Tibial nerve (tissue), 4 donors: ENCODE measurements around the gene TBC1D22A.

ENCODE experiments used
- CTCF ChIP-seq, 5 experiments: fragments of 200-600 bp in 3 of 5; fragments of 450-650 bp in 2 of 5; sonication (generic) in 3 of 5; IDR thresholded peaks; one replicate each; pipeline ENCODE4 v1.5.1; 2016 to 2019; ENCODE audit warnings: antibody characterized with exemption in 5 of 5, mild to moderate bottlenecking in 3 of 5, moderate library complexity in 2 of 5
- EP300 ChIP-seq, 2 donors: sonication (generic); formaldehyde crosslinking; IDR thresholded peaks; one replicate each; pipeline ENCODE4 v1.6.1; 2017; ENCODE audit warnings: antibody characterized with exemption in 2 of 2, mild to moderate bottlenecking in 1 of 2

DNA sequence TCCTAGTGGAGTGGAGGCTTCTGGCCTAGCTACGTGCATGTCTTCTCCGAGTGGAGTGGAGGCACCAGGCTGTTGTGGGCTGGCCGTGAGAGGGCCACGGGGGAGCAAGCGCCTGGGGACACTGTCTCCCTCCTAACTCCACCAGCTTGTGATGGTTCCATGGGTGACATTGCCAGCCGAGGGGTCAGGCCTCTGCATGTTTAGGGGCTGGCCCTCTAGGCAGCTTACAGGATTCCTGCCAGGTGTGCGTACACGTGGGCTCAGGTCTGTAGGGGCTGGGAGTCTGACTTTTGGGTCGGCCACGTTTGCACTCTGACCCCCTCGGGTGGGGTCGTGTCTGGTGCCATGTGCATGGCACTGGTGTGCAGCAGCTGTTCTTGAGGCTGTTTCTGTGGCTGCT is 31.6 kb downstream of the TBC1D22A start:
- TF ChIP-seq CTCF (IDR thresholded peaks at IDR 0.05) (no peak), EP300 (IDR thresholded peaks at IDR 0.05) (no peak)
